Loucy (cell line): ENCODE data around the gene LYPD4.
A peak's percentile ranks its signal among the peaks of the same experiment; 100 is the strongest.

Source experiments
- H2AFZ ChIP-seq: fragments of 200-600 bp; sonication (generic); 2 replicates; pipeline ENCODE4 v1.6.0; 2016; ENCODE audit warnings: antibody characterized with exemption, mild to moderate bottlenecking, low read length, moderate library complexity
- H3F3A ChIP-seq: fragments of 200-600 bp; 2 replicates; pipeline ENCODE4 v1.6.0; 2016; ENCODE audit warnings: antibody characterized with exemption, low read depth, mild to moderate bottlenecking
- H3K27me3 ChIP-seq: fragments of 200-600 bp; sonication (generic); 2 replicates; pipeline ENCODE4 v1.6.1; 2014; ENCODE audit warnings: low read length, mild to moderate bottlenecking; ENCODE audit not compliant: insufficient read depth, poor library complexity, severe bottlenecking
- H3K36me3 ChIP-seq: fragments of 200-600 bp; sonication (generic); 2 replicates; pipeline ENCODE4 v1.6.1; 2016; ENCODE audit warnings: low read length; ENCODE audit not compliant: insufficient read depth
- H3K4me1 ChIP-seq: fragments of 200-600 bp; sonication (generic); 2 replicates; pipeline ENCODE4 v1.5.1; 2014; ENCODE audit warnings: low read length, mild to moderate bottlenecking; ENCODE audit not compliant: insufficient read depth, poor library complexity, severe bottlenecking
- H3K4me2 ChIP-seq: fragments of 200-600 bp; sonication (generic); 2 replicates; pipeline ENCODE4 v1.6.0; 2014; ENCODE audit warnings: antibody characterized with exemption, low read length, low read depth, mild to moderate bottlenecking; ENCODE audit not compliant: poor library complexity, severe bottlenecking
- H3K4me3 ChIP-seq: fragments of 200-600 bp; sonication (generic); 2 replicates; pipeline ENCODE4 v1.5.1; 2014; ENCODE audit warnings: low read length, mild to moderate bottlenecking, mixed read lengths; ENCODE audit not compliant: poor library complexity, severe bottlenecking
- H3K79me2 ChIP-seq: fragments of 200-600 bp; sonication (generic); 2 replicates; pipeline ENCODE4 v1.6.1; 2014; ENCODE audit warnings: low read length; ENCODE audit not compliant: insufficient read depth
- H3K9ac ChIP-seq: fragments of 200-600 bp; sonication (generic); 2 replicates; pipeline ENCODE4 v1.6.0; 2014; ENCODE audit warnings: mild to moderate bottlenecking, low read depth, low read length, moderate library complexity; ENCODE audit not compliant: poor library complexity, severe bottlenecking
- H3K9me2 ChIP-seq: fragments of 200-600 bp; sonication (generic); replicated peaks from 2 replicates; pipeline ENCODE4 v1.6.1; 2016; ENCODE audit warnings: low read depth, low read length, mixed read lengths
- H3K9me3 ChIP-seq: fragments of 200-600 bp; sonication (generic); 2 replicates; pipeline ENCODE4 v1.6.1; 2014; ENCODE audit warnings: mild to moderate bottlenecking, antibody characterized with exemption, low read length, low read depth; ENCODE audit not compliant: insufficient read depth
- H4K20me1 ChIP-seq: fragments of 200-600 bp; sonication (generic); 2 replicates; pipeline ENCODE4 v1.6.0; 2014; ENCODE audit warnings: antibody characterized with exemption, low read length, mild to moderate bottlenecking; ENCODE audit not compliant: insufficient read depth, poor library complexity, severe bottlenecking
- EZH2phosphoT487 ChIP-seq: fragments of 200-600 bp; IDR thresholded peaks from 2 replicates; pipeline ENCODE4 v1.6.1; 2018; ENCODE audit warnings: antibody characterized with exemption, mild to moderate bottlenecking, moderate library complexity, borderline replicate concordance
- TF ChIP-seq, protein P1 (sequence below): fragments of 200-600 bp; sonication (generic); conservative IDR thresholded peaks from 2 replicates; pipeline ENCODE4 v1.5.1; 2014; ENCODE audit warnings: mild to moderate bottlenecking, antibody characterized with exemption, low read length

Gene LYPD4

DNA sequence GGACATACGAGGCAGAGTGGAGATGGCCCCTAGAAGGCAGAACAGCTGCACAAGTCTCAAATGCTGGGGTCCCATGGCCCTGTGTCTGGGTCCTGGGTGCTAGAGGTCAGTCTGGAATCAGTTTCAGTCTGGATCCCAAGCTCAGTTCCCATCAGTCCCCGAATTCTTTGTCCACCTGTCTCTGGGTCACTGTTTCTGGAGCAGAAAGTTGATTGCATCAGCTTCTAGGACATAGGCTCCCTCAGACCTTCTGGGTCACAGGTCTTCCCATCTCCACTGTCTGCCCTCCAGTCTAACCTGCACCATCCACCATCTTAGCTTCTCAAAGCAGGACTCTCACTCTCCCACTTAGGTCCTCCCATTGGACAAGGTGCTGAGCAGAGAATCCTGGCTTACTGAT is 5.3 kb downstream of the LYPD4 start:
- TF ChIP-seq, protein P1, sequence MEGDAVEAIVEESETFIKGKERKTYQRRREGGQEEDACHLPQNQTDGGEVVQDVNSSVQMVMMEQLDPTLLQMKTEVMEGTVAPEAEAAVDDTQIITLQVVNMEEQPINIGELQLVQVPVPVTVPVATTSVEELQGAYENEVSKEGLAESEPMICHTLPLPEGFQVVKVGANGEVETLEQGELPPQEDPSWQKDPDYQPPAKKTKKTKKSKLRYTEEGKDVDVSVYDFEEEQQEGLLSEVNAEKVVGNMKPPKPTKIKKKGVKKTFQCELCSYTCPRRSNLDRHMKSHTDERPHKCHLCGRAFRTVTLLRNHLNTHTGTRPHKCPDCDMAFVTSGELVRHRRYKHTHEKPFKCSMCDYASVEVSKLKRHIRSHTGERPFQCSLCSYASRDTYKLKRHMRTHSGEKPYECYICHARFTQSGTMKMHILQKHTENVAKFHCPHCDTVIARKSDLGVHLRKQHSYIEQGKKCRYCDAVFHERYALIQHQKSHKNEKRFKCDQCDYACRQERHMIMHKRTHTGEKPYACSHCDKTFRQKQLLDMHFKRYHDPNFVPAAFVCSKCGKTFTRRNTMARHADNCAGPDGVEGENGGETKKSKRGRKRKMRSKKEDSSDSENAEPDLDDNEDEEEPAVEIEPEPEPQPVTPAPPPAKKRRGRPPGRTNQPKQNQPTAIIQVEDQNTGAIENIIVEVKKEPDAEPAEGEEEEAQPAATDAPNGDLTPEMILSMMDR, result no peak
- TF ChIP-seq EZH2phosphoT487, result no peak
- no peaks in the 10 kb centered on the region for H3K36me3 ChIP-seq
- H3K4me2 ChIP-seq, result no peak overlapping the region
- H3K4me3 ChIP-seq, result no peak overlapping the region
- H3K9me2 ChIP-seq, result no peaks in the 10 kb centered on the region
- H2AFZ ChIP-seq, result no peak overlapping the region
- H3K27me3 ChIP-seq, result no peaks in the 10 kb centered on the region
- no peaks in the 10 kb centered on the region for H3K4me1 ChIP-seq
- no peaks in the 10 kb centered on the region for H4K20me1 ChIP-seq
- H3K9ac ChIP-seq, result no peak overlapping the region
- no peaks in the 10 kb centered on the region for H3F3A ChIP-seq
- H3K79me2 ChIP-seq, result no peaks in the 10 kb centered on the region
- H3K9me3 ChIP-seq, result no peaks in the 10 kb centered on the region

DNA sequence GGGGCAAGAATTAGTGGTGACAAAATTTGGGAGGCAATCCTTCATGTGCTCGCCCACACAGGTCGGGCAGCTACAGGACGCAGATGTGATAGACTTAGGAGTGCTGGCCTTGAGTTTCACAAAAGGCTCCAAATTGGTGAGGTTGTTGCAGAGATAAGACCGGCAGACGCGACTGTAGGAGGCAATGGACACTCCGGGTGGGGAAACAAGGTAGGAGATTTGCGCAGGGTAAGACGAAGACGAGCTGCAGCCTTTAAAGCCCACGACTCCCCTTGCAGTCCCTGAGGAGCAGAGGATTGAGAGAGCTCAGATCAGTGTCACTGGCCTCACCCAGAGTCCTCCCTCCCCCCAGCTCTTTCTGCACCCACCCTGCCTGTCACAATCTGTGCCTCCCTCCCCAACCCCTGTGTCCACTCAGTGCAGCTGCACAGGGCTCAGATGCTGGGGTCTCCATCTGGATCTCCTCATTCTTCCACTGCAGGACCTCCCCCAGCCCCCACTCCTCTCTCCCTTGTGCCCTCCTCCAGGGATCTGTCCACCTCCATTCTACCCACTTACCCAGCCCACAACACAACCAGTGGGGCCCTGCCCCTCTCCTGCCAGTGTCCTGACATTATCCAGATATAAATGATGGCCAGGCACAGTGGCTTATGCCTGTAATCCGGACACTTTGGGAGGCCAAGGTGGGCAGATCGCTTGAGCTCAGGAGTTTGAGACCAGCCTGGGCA is 6.3 kb downstream of the LYPD4 start:
- TF ChIP-seq, protein P1, result no peak
- no peak for TF ChIP-seq EZH2phosphoT487
- Histone ChIP-seq H3K27me3 (no peaks in the 10 kb centered on the region), H3F3A (no peaks in the 10 kb centered on the region)

DNA sequence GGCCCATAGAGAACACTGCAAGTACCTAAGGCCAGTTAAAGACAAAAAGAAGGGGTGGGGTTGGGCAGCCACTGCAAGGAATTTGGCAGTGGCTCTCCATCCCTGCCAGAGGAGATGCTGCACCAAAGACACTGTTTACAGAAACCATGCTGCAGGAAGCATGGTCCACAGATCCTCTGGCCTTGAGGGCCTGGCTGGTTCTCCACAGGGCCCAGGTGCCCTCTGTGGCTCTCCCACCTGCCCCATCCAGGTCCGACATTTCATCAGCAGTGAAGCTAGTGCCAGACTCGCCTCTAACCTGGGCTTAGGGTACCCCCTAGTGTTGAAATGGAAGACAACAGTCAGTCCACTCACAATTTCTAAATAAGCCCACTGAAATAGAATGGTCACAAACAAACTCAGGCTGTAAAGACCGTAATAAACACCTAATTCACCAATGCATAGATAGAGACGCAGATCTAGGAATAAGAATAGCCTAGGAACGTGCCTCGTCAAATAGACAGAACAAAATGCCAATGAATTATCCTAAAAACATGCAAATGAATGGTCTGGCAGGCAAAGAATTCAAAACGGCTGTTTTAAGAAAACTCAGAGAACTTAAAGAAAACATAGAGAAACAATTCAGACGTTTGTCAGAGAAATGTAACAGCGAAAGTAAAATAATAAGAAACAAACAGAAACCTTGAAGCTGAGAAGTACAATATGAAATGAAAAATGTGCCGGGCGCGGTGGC is 23.3 kb downstream of the LYPD4 start:
- H3K9ac ChIP-seq, result no peak overlapping the region
- H3K4me1 ChIP-seq, result no peaks in the 10 kb centered on the region
- no peak for TF ChIP-seq EZH2phosphoT487
- TF ChIP-seq, protein P1, result peak; percentile 83
- H3K27me3 ChIP-seq, result no peaks in the 10 kb centered on the region
- H3F3A ChIP-seq, result no peaks in the 10 kb centered on the region
- no peak overlapping the region for H3K4me2 ChIP-seq
- no peak overlapping the region for H3K4me3 ChIP-seq
- H4K20me1 ChIP-seq, result no peaks in the 10 kb centered on the region
- H3K9me3 ChIP-seq, result no peaks in the 10 kb centered on the region
- H3K36me3 ChIP-seq, result no peaks in the 10 kb centered on the region
- peak overlapping the region; percentile 42 for H2AFZ ChIP-seq
- no peaks in the 10 kb centered on the region for H3K9me2 ChIP-seq
- H3K79me2 ChIP-seq, result no peaks in the 10 kb centered on the region

More for the DNA sequence above, 6.3 kb downstream of the LYPD4 start:
- Histone ChIP-seq H3K9me3 (no peaks in the 10 kb centered on the region), H4K20me1 (no peaks in the 10 kb centered on the region), H3K79me2 (no peaks in the 10 kb centered on the region), H3K9ac (no peak overlapping the region), H2AFZ (no peak overlapping the region), H3K36me3 (no peaks in the 10 kb centered on the region), H3K4me1 (no peaks in the 10 kb centered on the region), H3K4me2 (no peak overlapping the region), H3K4me3 (no peak overlapping the region), H3K9me2 (no peaks in the 10 kb centered on the region)
